Lung (tissue), 12 donors: ENCODE data around the gene SWAP70. TPM values are rescaled to one million over a fixed set of nuclear protein-coding genes. Genes with fewer than 3 reads are reported as not detected.

Experiments
- ATAC-seq: fragments of 200-7000 bp; cut with Tn5 transposase; one replicate; pipeline ENCODE4 v1.9.1; 2020; ENCODE audit warnings: moderate number of reproducible peaks; ENCODE audit not compliant: insufficient read depth, low FRiP score
- DNase-seq, 3 donors: peaks; one replicate each; pipeline ENCODE4 v3.0.0-alpha.2; 2013 to 2017
- H3K27ac ChIP-seq, 2 donors: one replicate each; pipeline ENCODE4 v1.5.1; 2013; ENCODE audit warnings: mild to moderate bottlenecking in 2 of 2, moderate library complexity in 2 of 2, control low read depth in 1 of 2, inconsistent platforms in 1 of 2, low read depth in 1 of 2, low read length in 1 of 2
- H3K27me3 ChIP-seq, 3 donors: one replicate each; pipeline ENCODE4 v1.5.1; 2013; ENCODE audit warnings: low read length in 2 of 3; ENCODE audit not compliant: control insufficient read depth in 3 of 3, insufficient read depth in 3 of 3
- H3K36me3 ChIP-seq, 4 donors: one replicate each; pipeline ENCODE4 v1.5.1; 2013; ENCODE audit warnings: low read length in 4 of 4, mild to moderate bottlenecking in 1 of 4, moderate library complexity in 1 of 4; ENCODE audit not compliant: control insufficient read depth in 4 of 4, insufficient read depth in 4 of 4
- H3K4me1 ChIP-seq, 5 donors: one replicate each; pipeline ENCODE4 v1.5.1; 2013; ENCODE audit warnings: low read length in 5 of 5, mild to moderate bottlenecking in 2 of 5, moderate library complexity in 1 of 5; ENCODE audit not compliant: control insufficient read depth in 5 of 5, insufficient read depth in 5 of 5
- H3K4me3 ChIP-seq: one replicate; pipeline ENCODE4 v1.5.1; 2013; ENCODE audit warnings: mild to moderate bottlenecking, control low read depth, moderate library complexity
- H3K9ac ChIP-seq, 2 donors: one replicate each; pipeline ENCODE4 v1.5.1; 2013; ENCODE audit warnings: low read length in 2 of 2, control low read depth in 1 of 2; ENCODE audit not compliant: insufficient read depth in 1 of 2
- H3K9me3 ChIP-seq, 4 donors: one replicate each; pipeline ENCODE4 v1.5.1; 2013; ENCODE audit warnings: low read length in 3 of 4, mild to moderate bottlenecking in 1 of 4, moderate library complexity in 1 of 4; ENCODE audit not compliant: control insufficient read depth in 4 of 4, insufficient read depth in 3 of 4
- WGBS, 2 donors: extraction: QIAGEN DNeasy Blood & Tissue Kit; methylation state at CpG; one replicate each; pipeline ENCODE4 v1.1.7; 2013; 5-methylcytosine and 5-hydroxymethylcytosine counted together
- polyA plus RNA-seq, 2 donors: library from polyadenylated mRNA; stranded (reverse); fragments of 200-250 nt; gene quantifications; one replicate each; pipeline ENCODE4 v1.2.1, GENCODE V29; 2013
- total RNA-seq, 2 donors: library from RNA; depleted of rRNA in 1 of 2; stranded (reverse); fragments of >200 nt in 1 of 2; gene quantifications; one replicate each; pipeline ENCODE4 v1.2.1, GENCODE V29; 2014 to 2021
- TF ChIP-seq, protein P1 (sequence below): IDR thresholded peaks from 2 replicates; pipeline ENCODE4 v1.5.1; 2012; ENCODE audit warnings: mild to moderate bottlenecking; ENCODE audit errors: control extremely low read depth, extremely low read depth
- donor health status: control.
- donor health status: control.
- donor health status: Bipolar disorder and iron deficiency.
- donor health status: healthy.
- donor health status: DM: yes; HTN: yes; CAD: no.

Gene SWAP70
- total and polyA plus RNA-seq, 4 donors, result 14.9 to 44.8 (median 35.9) TPM

DNA sequence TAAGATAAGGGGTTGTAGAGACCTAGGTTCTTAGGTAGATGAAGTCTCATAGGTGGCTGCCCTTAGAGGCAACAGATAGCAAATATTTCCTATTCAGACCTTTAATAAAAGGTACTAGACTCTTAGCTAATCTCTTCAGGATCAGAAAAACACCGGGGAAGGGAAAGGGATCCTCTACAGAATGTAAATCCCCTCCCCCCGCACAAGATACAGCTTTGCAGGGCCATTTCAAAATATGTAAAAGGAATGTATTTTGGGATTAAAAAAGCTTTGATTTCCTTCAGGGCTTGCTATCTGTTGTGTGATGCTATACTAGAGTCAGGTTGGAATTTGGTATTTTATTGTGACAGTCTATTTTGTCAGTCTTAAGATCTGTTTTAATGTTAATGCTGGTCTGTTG is 113.2 kb downstream of the SWAP70 start:
- ATAC-seq (no peak), DNase-seq (no peak)
- Histone ChIP-seq H3K36me3 (peaks cover 17 to 36% (median 22%) of the 10 kb centered on the region in 4 donors), H3K9me3 (no peaks in the 10 kb centered on the region), H3K27me3 (no peaks in the 10 kb centered on the region), H3K4me1 (peaks cover 0 to 8% (median 0%) of the 10 kb centered on the region in 5 donors), H3K9ac (no peak overlapping the region), H3K27ac (no peak overlapping the region), H3K4me3 (no peak overlapping the region)
- TF ChIP-seq, protein P1, sequence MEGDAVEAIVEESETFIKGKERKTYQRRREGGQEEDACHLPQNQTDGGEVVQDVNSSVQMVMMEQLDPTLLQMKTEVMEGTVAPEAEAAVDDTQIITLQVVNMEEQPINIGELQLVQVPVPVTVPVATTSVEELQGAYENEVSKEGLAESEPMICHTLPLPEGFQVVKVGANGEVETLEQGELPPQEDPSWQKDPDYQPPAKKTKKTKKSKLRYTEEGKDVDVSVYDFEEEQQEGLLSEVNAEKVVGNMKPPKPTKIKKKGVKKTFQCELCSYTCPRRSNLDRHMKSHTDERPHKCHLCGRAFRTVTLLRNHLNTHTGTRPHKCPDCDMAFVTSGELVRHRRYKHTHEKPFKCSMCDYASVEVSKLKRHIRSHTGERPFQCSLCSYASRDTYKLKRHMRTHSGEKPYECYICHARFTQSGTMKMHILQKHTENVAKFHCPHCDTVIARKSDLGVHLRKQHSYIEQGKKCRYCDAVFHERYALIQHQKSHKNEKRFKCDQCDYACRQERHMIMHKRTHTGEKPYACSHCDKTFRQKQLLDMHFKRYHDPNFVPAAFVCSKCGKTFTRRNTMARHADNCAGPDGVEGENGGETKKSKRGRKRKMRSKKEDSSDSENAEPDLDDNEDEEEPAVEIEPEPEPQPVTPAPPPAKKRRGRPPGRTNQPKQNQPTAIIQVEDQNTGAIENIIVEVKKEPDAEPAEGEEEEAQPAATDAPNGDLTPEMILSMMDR, result no peak
- 83 to 89% methylated on average over 2 of the region's 2 CpGs for WGBS, 2 donors

GRCh38 chr11:9777525-9777924 is 113.6 kb downstream of the SWAP70 start:
- H3K27ac ChIP-seq, result peak overlapping the region in 1 of 2 donors; percentile 41
- DNase-seq (no peak), ATAC-seq (no peak)
- 84 to 85% methylated on average over 5 of the region's 5 CpGs for WGBS, 2 donors
- TF ChIP-seq, protein P1, result no peak
- H3K36me3 ChIP-seq, result peaks cover 17 to 36% (median 21%) of the 10 kb centered on the region in 4 donors
- H3K9ac ChIP-seq, result no peak overlapping the region
- no peaks in the 10 kb centered on the region for H3K9me3 ChIP-seq
- H3K4me1 ChIP-seq, result peaks cover 0 to 8% (median 0%) of the 10 kb centered on the region in 5 donors
- H3K27me3 ChIP-seq, result no peaks in the 10 kb centered on the region
- no peak overlapping the region for H3K4me3 ChIP-seq

GRCh38 chr11:9780929-9781328 is 117.1 kb downstream of the SWAP70 start:
- TF ChIP-seq, protein P1, result no peak
- no peak for DNase-seq
- no peak overlapping the region for H3K4me3 ChIP-seq
- 95 to 98% methylated on average over 4 of the region's 4 CpGs for WGBS, 2 donors
- peaks cover 22 to 40% (median 34%) of the 10 kb centered on the region in 4 donors for H3K36me3 ChIP-seq
- no peak overlapping the region for H3K27ac ChIP-seq
- H3K27me3 ChIP-seq, result no peaks in the 10 kb centered on the region
- peaks cover 0 to 4% (median 0%) of the 10 kb centered on the region in 5 donors for H3K4me1 ChIP-seq
- H3K9me3 ChIP-seq, result no peaks in the 10 kb centered on the region
- no peak for ATAC-seq
- H3K9ac ChIP-seq, result no peak overlapping the region

- 87 to 94% methylated on average over 2 of the region's 2 CpGs for WGBS, 2 donors
- ATAC-seq (no peak), DNase-seq (no peak)
- no peaks in the 10 kb centered on the region for H3K27me3 ChIP-seq
- H3K4me3 ChIP-seq, result no peak overlapping the region
- H3K4me1 ChIP-seq, result peaks cover 0 to 4% (median 0%) of the 10 kb centered on the region in 5 donors
- H3K36me3 ChIP-seq, result peaks cover 22 to 59% (median 41%) of the 10 kb centered on the region in 4 donors
- TF ChIP-seq, protein P1, result no peak
- no peak overlapping the region for H3K9ac ChIP-seq
- no peaks in the 10 kb centered on the region for H3K9me3 ChIP-seq
- H3K27ac ChIP-seq, result peak overlapping the region in 1 of 2 donors; percentile 91
These were observed 120.1 kb downstream of the SWAP70 start for GRCh38 chr11:9783986-9784385.
